Esophagus muscularis mucosa (tissue), 4 donors: Measurements from ENCODE around the gene ATP6AP1. TPM values are rescaled to one million over a fixed set of nuclear protein-coding genes. Genes with fewer than 3 reads are reported as not detected.

ENCODE experiments used
- DNase-seq: peaks from one replicate; pipeline ENCODE4 v3.0.0-alpha.2; 2017; ENCODE audit errors: extremely low spot score
- H3K27ac ChIP-seq, 4 donors: fragments of 200-600 bp; sonication (generic); replicated peaks in 1 of 4; 1 replicate in 3 of 4; 2 replicates in 1 of 4; pipeline ENCODE4 v1.5.1; 2016 to 2019; ENCODE audit warnings: mild to moderate bottlenecking in 1 of 4
- H3K27me3 ChIP-seq, 4 donors: fragments of 200-600 bp; sonication (generic); one replicate each; pipeline versions ENCODE4 v1.5.1 to v1.6.0; 2016 to 2019
- H3K36me3 ChIP-seq, 4 donors: fragments of 200-600 bp; sonication (generic); one replicate each; pipeline ENCODE4 v1.5.1; 2016 to 2019
- H3K4me1 ChIP-seq, 4 donors: fragments of 200-600 bp; sonication (generic); one replicate each; pipeline ENCODE4 v1.5.1; 2016 to 2019
- H3K4me3 ChIP-seq, 4 donors: fragments of 200-600 bp; sonication (generic); 1 replicate in 2 of 4; 2 replicates in 2 of 4; pipeline ENCODE4 v1.5.1; 2016 to 2019; ENCODE audit warnings: mild to moderate bottlenecking in 4 of 4, moderate library complexity in 1 of 4
- H3K9me3 ChIP-seq, 4 donors: fragments of 200-600 bp; sonication (generic); 1 replicate in 3 of 4; 2 replicates in 1 of 4; pipeline ENCODE4 v1.5.1; 2016 to 2019
- EP300 ChIP-seq: sonication (generic); formaldehyde crosslinking; IDR thresholded peaks from one replicate; pipeline ENCODE4 v1.6.1; 2017; ENCODE audit warnings: antibody characterized with exemption
- POLR2A ChIP-seq: fragments of 450-650 bp; IDR thresholded peaks from one replicate; pipeline ENCODE4 v1.6.1; 2017; ENCODE audit warnings: antibody characterized with exemption, moderate library complexity, mild to moderate bottlenecking, low read depth
- POLR2AphosphoS5 ChIP-seq, 2 donors: sonication (generic); formaldehyde crosslinking; IDR thresholded peaks; one replicate each; pipeline ENCODE4 v1.6.1; 2017; ENCODE audit warnings: antibody characterized with exemption in 2 of 2
- WGBS: methylation state at CpG from one replicate; pipeline ENCODE4 v1.1.5; 2018; 5-methylcytosine and 5-hydroxymethylcytosine counted together
- intact Hi-C: fragments of 100-400 bp; cut with DNase I; formaldehyde crosslinking; loops from one replicate; pipeline ENCODE4 v1.15.1; 2023
- total RNA-seq, 4 donors: library from RNA; depleted of rRNA; stranded (reverse); fragments of >200 nt; gene quantifications; one replicate each; pipeline versions ENCODE4 v1.1.0 to v1.2.1, GENCODE V29; 2016
- TF ChIP-seq, protein P1 (sequence below), 3 experiments: fragments of 200-600 bp in 2 of 3; fragments of 450-650 bp in 1 of 3; sonication (generic) in 2 of 3; IDR thresholded peaks; one replicate each; pipeline ENCODE4 v1.5.1; 2017 to 2019; ENCODE audit warnings: antibody characterized with exemption in 3 of 3, mild to moderate bottlenecking in 2 of 3, moderate library complexity in 1 of 3

ATP6AP1 gene
- total RNA-seq, 4 donors from 2014 or later, result 27.4 to 67.2 (median 34.7) TPM

- TF ChIP-seq POLR2AphosphoS5 (IDR thresholded peaks at IDR 0.05) (no peak), POLR2A (no peak), EP300 (no peak)
- TF ChIP-seq, protein P1, sequence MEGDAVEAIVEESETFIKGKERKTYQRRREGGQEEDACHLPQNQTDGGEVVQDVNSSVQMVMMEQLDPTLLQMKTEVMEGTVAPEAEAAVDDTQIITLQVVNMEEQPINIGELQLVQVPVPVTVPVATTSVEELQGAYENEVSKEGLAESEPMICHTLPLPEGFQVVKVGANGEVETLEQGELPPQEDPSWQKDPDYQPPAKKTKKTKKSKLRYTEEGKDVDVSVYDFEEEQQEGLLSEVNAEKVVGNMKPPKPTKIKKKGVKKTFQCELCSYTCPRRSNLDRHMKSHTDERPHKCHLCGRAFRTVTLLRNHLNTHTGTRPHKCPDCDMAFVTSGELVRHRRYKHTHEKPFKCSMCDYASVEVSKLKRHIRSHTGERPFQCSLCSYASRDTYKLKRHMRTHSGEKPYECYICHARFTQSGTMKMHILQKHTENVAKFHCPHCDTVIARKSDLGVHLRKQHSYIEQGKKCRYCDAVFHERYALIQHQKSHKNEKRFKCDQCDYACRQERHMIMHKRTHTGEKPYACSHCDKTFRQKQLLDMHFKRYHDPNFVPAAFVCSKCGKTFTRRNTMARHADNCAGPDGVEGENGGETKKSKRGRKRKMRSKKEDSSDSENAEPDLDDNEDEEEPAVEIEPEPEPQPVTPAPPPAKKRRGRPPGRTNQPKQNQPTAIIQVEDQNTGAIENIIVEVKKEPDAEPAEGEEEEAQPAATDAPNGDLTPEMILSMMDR (IDR thresholded peaks at IDR 0.05), result no peak
- no peak for DNase-seq
- H3K27me3 ChIP-seq, result no peaks in the 10 kb centered on the region
- H3K36me3 ChIP-seq, result peaks cover 0 to 19% (median 15%) of the 10 kb centered on the region in 4 donors
- H3K9me3 ChIP-seq, result no peaks in the 10 kb centered on the region
- H3K4me3 ChIP-seq, result no peak overlapping the region
- peaks cover 14 to 42% (median 41%) of the 10 kb centered on the region in 4 donors for H3K4me1 ChIP-seq
- WGBS, result 69% methylated on average over 5 of the region's 7 CpGs
- no peak overlapping the region for H3K27ac ChIP-seq
- intact Hi-C loops, result no loop called here
Observed at GRCh38 chrX:154482786-154483185, 54.3 kb downstream of the ATP6AP1 start.

DNA sequence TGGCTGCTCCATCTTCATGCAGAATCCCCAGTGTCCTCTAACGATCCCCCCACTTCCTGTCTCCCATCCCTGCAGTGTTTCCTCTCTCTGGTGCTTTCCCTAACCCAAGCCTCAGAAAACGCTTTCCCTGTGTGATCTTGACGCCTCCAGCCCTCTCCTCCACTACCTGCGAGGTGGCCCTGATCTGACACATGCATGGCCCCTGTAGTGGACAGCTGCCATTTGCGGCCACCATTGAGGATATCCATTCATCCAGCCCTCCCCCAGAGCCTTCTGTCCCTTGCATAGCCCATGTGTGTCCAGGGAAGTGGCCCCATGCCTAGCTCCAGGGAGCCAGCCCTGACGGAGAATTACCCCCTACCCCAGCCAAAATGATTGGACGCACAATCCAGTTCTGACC is 54.8 kb downstream of the ATP6AP1 start:
- Histone ChIP-seq H3K9me3 (no peaks in the 10 kb centered on the region), H3K27ac (no peak overlapping the region), H3K4me3 (no peak overlapping the region), H3K4me1 (peaks cover 14 to 41% (median 38%) of the 10 kb centered on the region in 4 donors), H3K36me3 (peaks cover 0 to 25% (median 21%) of the 10 kb centered on the region in 4 donors), H3K27me3 (no peaks in the 10 kb centered on the region)
- TF ChIP-seq EP300 (no peak), POLR2A (no peak), POLR2AphosphoS5 (IDR thresholded peaks at IDR 0.05) (no peak)
- TF ChIP-seq, protein P1 (IDR thresholded peaks at IDR 0.05), result no peak
- no peak for DNase-seq
- intact Hi-C loops, result no loop called here
- 85% methylated on average over 7 of the region's 7 CpGs for WGBS

- Histone ChIP-seq H3K27me3 (no peaks in the 10 kb centered on the region), H3K4me1 (peaks cover 22 to 49% (median 43%) of the 10 kb centered on the region in 4 donors), H3K4me3 (no peak overlapping the region), H3K36me3 (peaks cover 0 to 29% (median 24%) of the 10 kb centered on the region in 4 donors), H3K27ac (peak overlapping the region in 2 of 4 donors; percentile 19 to 30), H3K9me3 (no peaks in the 10 kb centered on the region)
- no peak for TF ChIP-seq POLR2A
- no peak for TF ChIP-seq EP300
- TF ChIP-seq POLR2AphosphoS5 (IDR thresholded peaks at IDR 0.05), result no peak
- TF ChIP-seq, protein P1 (IDR thresholded peaks at IDR 0.05), result no peak
- WGBS, result 88% methylated on average over 12 of the region's 16 CpGs
- no peak for DNase-seq
- intact Hi-C loops, result loop anchor here (5.0 kb wide), 2 partner anchors 43 to 47 kb away; partner anchors contain the start of gene GDI1
Observed at GRCh38 chrX:154484255-154485149, 56.0 kb downstream of the ATP6AP1 start.

- Histone ChIP-seq H3K9me3 (no peaks in the 10 kb centered on the region), H3K27me3 (no peaks in the 10 kb centered on the region), H3K4me3 (peak overlapping the region; percentile 68 to 81 (median 70)), H3K4me1 (peaks cover 23 to 50% (median 45%) of the 10 kb centered on the region in 4 donors), H3K27ac (peak overlapping the region; percentile 86 to 89 (median 88)), H3K36me3 (peaks cover 0 to 29% (median 24%) of the 10 kb centered on the region in 4 donors)
- DNase-seq, result no peak
- 75% methylated on average over 25 of the region's 35 CpGs for WGBS
- TF ChIP-seq EP300, result no peak
- TF ChIP-seq POLR2AphosphoS5 (IDR thresholded peaks at IDR 0.05), result no peak
- no peak for TF ChIP-seq POLR2A
- TF ChIP-seq, protein P1 (IDR thresholded peaks at IDR 0.05), result no peak
- intact Hi-C loops, result loop anchor here (5.0 kb wide), 2 partner anchors 42 to 48 kb away; partner anchors contain the start of gene GDI1
Observed at GRCh38 chrX:154485150-154486051, 56.9 kb downstream of the ATP6AP1 start.
